ENCODE results near the gene FER1L5.

- TF ChIP-seq CTCF (conservative IDR thresholded peaks at IDR 0.05; ENCODE audit: low read length) = no peak
- no peak for TF ChIP-seq EZH2phosphoT487 (IDR thresholded peaks at IDR 0.05; ENCODE audit: borderline replicate concordance)
Observed at GRCh38 chr2:96594691-96595152, 47.8 kb upstream of the FER1L5 start.

Measured in Loucy (cell line).